GM20000 (cell line): ENCODE measurements around the gene IFNGR2.

ENCODE experiments used
- DNase-seq: peaks from one replicate; pipeline ENCODE4 v3.0.0; 2012; ENCODE audit warnings: low spot score
- CTCF ChIP-seq: IDR thresholded peaks from 2 replicates; pipeline ENCODE4 v1.5.1; 2012; ENCODE audit warnings: mild to moderate bottlenecking, control low read depth; ENCODE audit errors: extremely low read depth, missing control alignments

Gene IFNGR2, protein sequence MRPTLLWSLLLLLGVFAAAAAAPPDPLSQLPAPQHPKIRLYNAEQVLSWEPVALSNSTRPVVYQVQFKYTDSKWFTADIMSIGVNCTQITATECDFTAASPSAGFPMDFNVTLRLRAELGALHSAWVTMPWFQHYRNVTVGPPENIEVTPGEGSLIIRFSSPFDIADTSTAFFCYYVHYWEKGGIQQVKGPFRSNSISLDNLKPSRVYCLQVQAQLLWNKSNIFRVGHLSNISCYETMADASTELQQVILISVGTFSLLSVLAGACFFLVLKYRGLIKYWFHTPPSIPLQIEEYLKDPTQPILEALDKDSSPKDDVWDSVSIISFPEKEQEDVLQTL

GRCh38 chr21:33403128-33403785, at the start of gene IFNGR2:
IFNGR2 (plus strand) TSS chr21:33403413; CDS start chr21:33403544, 131 bp downstream.
- no peak for TF ChIP-seq CTCF
- DNase-seq, result peak; percentile 86

GRCh38 chr21:33355355-33355754, 47.9 kb upstream of the IFNGR2 start:
- DNase-seq, result no peak
- TF ChIP-seq CTCF, result no peak

DNA sequence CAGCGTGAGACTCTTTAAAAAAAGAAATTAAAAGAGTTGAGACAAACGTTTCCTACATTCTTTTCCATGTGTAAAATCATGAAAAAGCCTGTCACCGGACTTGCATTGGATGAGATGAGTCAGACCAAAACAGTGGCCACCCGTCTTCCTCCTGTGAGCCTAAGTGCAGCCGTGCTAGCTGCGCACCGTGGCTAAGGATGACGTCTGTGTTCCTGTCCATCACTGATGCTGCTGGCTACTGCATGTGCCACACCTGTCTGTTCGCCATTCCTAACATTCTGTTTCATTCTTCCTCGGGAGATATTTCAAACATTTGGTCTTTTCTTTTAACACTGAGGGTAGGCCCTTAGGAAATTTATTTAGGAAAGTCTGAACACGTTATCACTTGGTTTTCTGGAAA, 47.2 kb upstream of the IFNGR2 start:
- TF ChIP-seq CTCF, result no peak
- no peak for DNase-seq

GRCh38 chr21:33357177-33357576, 46.0 kb upstream of the IFNGR2 start:
- no peak for TF ChIP-seq CTCF
- no peak for DNase-seq

DNA sequence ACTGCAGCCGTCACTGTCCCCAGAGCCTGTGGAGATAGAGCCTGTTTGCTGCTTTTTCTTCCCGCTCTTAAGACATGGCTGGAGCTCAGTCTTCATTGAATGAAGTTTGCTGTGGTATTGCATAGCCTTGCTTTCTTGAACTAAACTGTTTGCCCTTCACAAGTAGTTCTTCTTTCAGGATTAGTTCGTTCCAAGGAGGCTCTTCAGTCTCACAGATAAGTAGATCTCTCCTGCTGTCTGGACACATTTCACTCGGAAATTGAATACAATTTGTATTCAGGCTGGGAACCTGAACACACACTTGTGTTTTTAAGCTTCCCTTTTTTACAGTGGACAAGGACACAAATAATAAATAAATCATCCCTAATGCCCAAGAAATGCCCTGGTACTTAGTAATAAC, 43.8 kb upstream of the IFNGR2 start:
- DNase-seq, result no peak
- no peak for TF ChIP-seq CTCF

DNA sequence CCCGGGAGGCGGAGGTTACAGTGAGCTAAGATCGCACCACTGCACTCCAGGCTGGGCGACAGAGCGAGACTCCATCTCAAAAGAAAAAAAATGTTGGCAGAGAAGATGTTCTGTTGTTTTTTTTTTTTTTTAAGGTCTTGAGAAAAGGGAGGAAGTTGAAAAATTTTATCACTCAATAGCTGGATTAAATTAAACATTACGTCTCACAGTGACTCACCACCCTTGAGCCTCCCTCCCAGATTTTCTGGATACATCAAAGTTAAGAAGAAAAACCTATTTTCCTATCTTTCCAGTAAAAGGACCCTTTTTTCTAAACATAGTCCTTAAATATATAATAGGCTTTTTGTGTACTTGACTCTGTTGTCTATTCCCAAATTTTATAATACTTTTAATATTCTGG, 42.9 kb upstream of the IFNGR2 start:
- no peak for DNase-seq
- no peak for TF ChIP-seq CTCF

GRCh38 chr21:33360881-33361602, 42.2 kb upstream of the IFNGR2 start:
- peak; percentile 74 for DNase-seq
- TF ChIP-seq CTCF, result peak; percentile 78
